Hematopoietic multipotent progenitor cell treated with erythropoietin and hydrocortisone succinate and interleukin-3 and kit ligand, for 15 days (in vitro differentiated cells): ENCODE results near the gene TMEM45B.
"Not testable (repeated sequence)": the region's sequence is repeated elsewhere in the genome, so short reads cannot be mapped to it uniquely, and the experiment has no call there.

Source experiments
- DNase-seq: peaks from one replicate; pipeline ENCODE4 v3.0.0-alpha.2; 2015; ENCODE audit warnings: low spot score

Gene TMEM45B

GRCh38 chr11:129808241-129808640 lies 7.4 kb upstream of the TMEM45B start:
- DNase-seq, result not testable (repeated sequence)

GRCh38 chr11:129813231-129813791 lies 2.3 kb upstream of the TMEM45B start:
- DNase-seq, result no peak

- peak; percentile 8 for DNase-seq
These were observed 1.2 kb upstream of the TMEM45B start for GRCh38 chr11:129814244-129815014.

GRCh38 chr11:129817534-129818051 lies 1.9 kb downstream of the TMEM45B start:
- DNase-seq, result no peak

GRCh38 chr11:129818236-129818635 lies 2.6 kb downstream of the TMEM45B start:
- not testable (repeated sequence) for DNase-seq

- no peak for DNase-seq
These were observed 3.6 kb downstream of the TMEM45B start for GRCh38 chr11:129819237-129819636.

- DNase-seq, result not testable (repeated sequence)
These were observed 4.6 kb downstream of the TMEM45B start for GRCh38 chr11:129820228-129820627.

- DNase-seq, result not testable (repeated sequence)
These were observed 7.6 kb downstream of the TMEM45B start for GRCh38 chr11:129823281-129823680.

- DNase-seq, result not testable (repeated sequence)
These were observed 8.2 kb downstream of the TMEM45B start for GRCh38 chr11:129823799-129824198.

- no peak for DNase-seq
These were observed 9.7 kb downstream of the TMEM45B start for GRCh38 chr11:129825380-129825779.

- peak; percentile 9 for DNase-seq
These were observed 12.7 kb downstream of the TMEM45B start for GRCh38 chr11:129828301-129828836.

GRCh38 chr11:129829497-129829896 lies 13.8 kb downstream of the TMEM45B start:
- not testable (repeated sequence) for DNase-seq

GRCh38 chr11:129831227-129831626 lies 15.6 kb downstream of the TMEM45B start:
- DNase-seq, result not testable (repeated sequence)

GRCh38 chr11:129833260-129833659 lies 17.6 kb downstream of the TMEM45B start:
- not testable (repeated sequence) for DNase-seq

GRCh38 chr11:129836423-129836891 lies 20.8 kb downstream of the TMEM45B start:
- DNase-seq, result not testable (repeated sequence)

- no peak for DNase-seq
These were observed 21.3 kb downstream of the TMEM45B start for GRCh38 chr11:129836979-129837378.

- no peak for DNase-seq
These were observed 24.6 kb downstream of the TMEM45B start for GRCh38 chr11:129840236-129840635.

GRCh38 chr11:129842138-129842537 lies 26.5 kb downstream of the TMEM45B start:
- no peak for DNase-seq

- DNase-seq, result no peak
These were observed 31.1 kb downstream of the TMEM45B start for GRCh38 chr11:129846508-129847335.

- not testable (repeated sequence) for DNase-seq
These were observed 31.7 kb downstream of the TMEM45B start for GRCh38 chr11:129847361-129847760.

GRCh38 chr11:129849447-129850130 lies 33.9 kb downstream of the TMEM45B start:
- no peak for DNase-seq
